A673 (cell line): ENCODE results near the gene KRT79. TPM values are rescaled to one million over a fixed set of nuclear protein-coding genes. Genes with fewer than 3 reads are reported as not detected.

Experiments
- BruUV-seq: library from RNA; stranded (reverse); fragments of 400-500 nt; replicated peaks from 2 replicates; lab custom pipeline; 2021; lab: Mats Ljungman, UMichigan
- CTCF ChIA-PET: fragments of 300-600 bp; sonication (Branson Sonifier 250); formaldehyde crosslinking; loops from one replicate; lab custom pipeline; 2022; ENCODE audit warnings: antibody characterized with exemption; lab: Charles Lee
- POLR2A ChIA-PET: fragments of 300-600 bp; sonication (Branson Sonifier 250); formaldehyde crosslinking; loops from one replicate; lab custom pipeline; 2022; ENCODE audit warnings: antibody characterized with exemption; ENCODE audit not compliant: low non-redundant PET; lab: Charles Lee
- DNase-seq: peaks from one replicate; pipeline ENCODE4 v3.0.0-alpha.2; 2015; ENCODE audit warnings: low spot score
- H3K27ac ChIP-seq: fragments of 200-600 bp; sonication (generic); 2 replicates; pipeline ENCODE4 v1.5.1; 2016; ENCODE audit warnings: mixed run types, low read depth, mild to moderate bottlenecking, mixed read lengths, antibody characterized with exemption, low read length; ENCODE audit not compliant: poor library complexity, severe bottlenecking
- H3K27me3 ChIP-seq: fragments of 200-600 bp; sonication (generic); replicated peaks from 2 replicates; pipeline ENCODE4 v1.6.1; 2017; ENCODE audit warnings: mixed run types, low read depth, mild to moderate bottlenecking, mixed read lengths, antibody characterized with exemption, low read length; ENCODE audit not compliant: insufficient read depth, poor library complexity
- H3K36me3 ChIP-seq: fragments of 200-600 bp; sonication (generic); 2 replicates; pipeline ENCODE4 v1.6.1; 2016; ENCODE audit warnings: mixed run types, mild to moderate bottlenecking, mixed read lengths, antibody characterized with exemption, low read length; ENCODE audit not compliant: insufficient read depth, poor library complexity, severe bottlenecking
- H3K4me1 ChIP-seq: fragments of 200-600 bp; sonication (generic); 2 replicates; pipeline ENCODE4 v1.6.1; 2017; ENCODE audit warnings: mixed run types, mild to moderate bottlenecking, mixed read lengths, antibody characterized with exemption, low read length; ENCODE audit not compliant: insufficient read depth, poor library complexity, severe bottlenecking
- H3K4me3 ChIP-seq: fragments of 200-600 bp; sonication (generic); 2 replicates; pipeline ENCODE4 v1.5.1; 2016; ENCODE audit warnings: low read depth, mixed run types, mild to moderate bottlenecking, mixed read lengths, low read length; ENCODE audit not compliant: poor library complexity, severe bottlenecking
- H3K9me3 ChIP-seq: fragments of 200-600 bp; sonication (generic); 2 replicates; pipeline ENCODE4 v1.6.1; 2016; ENCODE audit warnings: mixed run types, low read depth, mild to moderate bottlenecking, mixed read lengths, antibody characterized with exemption, low read length; ENCODE audit not compliant: poor library complexity, severe bottlenecking
- CTCF ChIP-seq: fragments of 300-800, 200-600 bp; sonication (generic); conservative IDR thresholded peaks from 2 replicates; pipeline ENCODE4 v1.5.1; 2017; ENCODE audit warnings: low read depth, mild to moderate bottlenecking, antibody characterized with exemption, low read length, moderate library complexity, mixed read lengths
- EZH2 ChIP-seq: fragments of 200-600 bp; sonication (generic); IDR thresholded peaks from 2 replicates; pipeline ENCODE4 v1.6.1; 2017; ENCODE audit warnings: borderline replicate concordance, low read depth, mild to moderate bottlenecking, mixed read lengths, antibody characterized with exemption, low read length; ENCODE audit not compliant: poor library complexity, severe bottlenecking
- intact Hi-C: fragments of 100-400 bp; cut with micrococcal nuclease; formaldehyde crosslinking; loops from one replicate; pipeline ENCODE4 v1.10.0; 2022; ENCODE audit not compliant: unreplicated experiment
- total RNA-seq: library from RNA; stranded (reverse); gene quantifications from 2 replicates; pipeline ENCODE4 v1.2.3, GENCODE V29; 2021

KRT79 gene
- total RNA-seq, 1 experiment from 2014 or later, result not detected

- Histone ChIP-seq H3K4me3 (no peak overlapping the region), H3K36me3 (no peaks in the 10 kb centered on the region), H3K27ac (peak overlapping the region; percentile 61), H3K9me3 (no peaks in the 10 kb centered on the region), H3K27me3 (no peaks in the 10 kb centered on the region), H3K4me1 (peaks cover 47% of the 10 kb centered on the region)
- CTCF ChIA-PET, result interaction anchor here (1.0 kb wide), 1 partner anchor 105 kb away, joined by 3 read pairs; no protein-coding TSS in a partner anchor
- TF ChIP-seq CTCF (no peak), EZH2 (no peak)
- BruUV-seq, result no TSS peak
- intact Hi-C loops, result loop anchor here (5.0 kb wide), 1 partner anchor 501 kb away; no protein-coding TSS in a partner anchor
- no peak for DNase-seq
- POLR2A ChIA-PET, result no interaction called here
Observed at GRCh38 chr12:52872644-52873389, 38.7 kb upstream of the KRT79 start.

- no peaks in the 10 kb centered on the region for H3K27me3 ChIP-seq
- intact Hi-C loops, result loop anchor here (2.0 to 5.0 kb wide), 2 partner anchors 205 to 499 kb away; no protein-coding TSS in a partner anchor
- no TSS peak for BruUV-seq
- no peak for TF ChIP-seq EZH2
- CTCF ChIA-PET, result interaction anchor here (0.5 to 1.4 kb wide), 3 partner anchors 107 to 922 kb away, joined by 3 to 5 read pairs (median 5); no protein-coding TSS in a partner anchor
- H3K4me1 ChIP-seq, result peaks cover 52% of the 10 kb centered on the region
- peak overlapping the region; percentile 51 for H3K27ac ChIP-seq
- H3K9me3 ChIP-seq, result no peaks in the 10 kb centered on the region
- peak; percentile 48 for DNase-seq
- H3K4me3 ChIP-seq, result no peak overlapping the region
- H3K36me3 ChIP-seq, result no peaks in the 10 kb centered on the region
- POLR2A ChIA-PET, result no interaction called here
Observed at GRCh38 chr12:52871291-52872039, 37.4 kb upstream of the KRT79 start.

GRCh38 chr12:52870361-52871290 lies 36.5 kb upstream of the KRT79 start:
- H3K4me3 ChIP-seq, result no peak overlapping the region
- peak overlapping the region; percentile 51 for H3K27ac ChIP-seq
- peaks cover 52% of the 10 kb centered on the region for H3K4me1 ChIP-seq
- H3K9me3 ChIP-seq, result no peaks in the 10 kb centered on the region
- ChIA-PET CTCF (interaction anchor here (0.5 to 1.4 kb wide), 19 partner anchors 9 to 921 kb away, joined by 3 to 14 read pairs (median 4); no protein-coding TSS in a partner anchor), POLR2A (no interaction called here)
- intact Hi-C loops, result loop anchor here (1.0 to 5.0 kb wide), 3 partner anchors 204 to 498 kb away; no protein-coding TSS in a partner anchor
- peak; percentile 73 for DNase-seq
- no TSS peak for BruUV-seq
- no peaks in the 10 kb centered on the region for H3K36me3 ChIP-seq
- peak; percentile 93 for TF ChIP-seq CTCF
- TF ChIP-seq EZH2, result no peak
- no peaks in the 10 kb centered on the region for H3K27me3 ChIP-seq
